GM12878 (cell line): Measurements from ENCODE around the gene LRCH3. TPM values are rescaled to one million over a fixed set of nuclear protein-coding genes. Genes with fewer than 3 reads are reported as not detected.
A peak's percentile ranks its signal among the peaks of the same experiment; 100 is the strongest.

Source experiments
- ATF7 ChIP-seq: fragments of 450-650 bp; IDR thresholded peaks from 2 replicates; pipeline ENCODE4 v1.6.1; 2016; ENCODE audit warnings: low read depth, mild to moderate bottlenecking
- BACH1 ChIP-seq: fragments of 450-650 bp; IDR thresholded peaks from 2 replicates; pipeline ENCODE4 v1.6.1; 2017; ENCODE audit warnings: mild to moderate bottlenecking, borderline replicate concordance
- CBX3 ChIP-seq: fragments of 200-600 bp; sonication (generic); IDR thresholded peaks from 2 replicates; pipeline ENCODE4 v1.6.1; 2016; ENCODE audit warnings: low read depth, borderline replicate concordance
- EED ChIP-seq: sonication (generic); IDR thresholded peaks from 2 replicates; pipeline ENCODE4 v1.6.1; 2016; ENCODE audit warnings: antibody characterized with exemption, low read depth
- IKZF1 ChIP-seq: fragments of 450-650 bp; conservative IDR thresholded peaks from 2 replicates; pipeline ENCODE4 v1.6.1; 2017; ENCODE audit warnings: antibody characterized with exemption, mild to moderate bottlenecking
- POLR2A ChIP-seq: IDR thresholded peaks from 2 replicates; pipeline ENCODE4 v1.6.1; 2011; ENCODE audit warnings: low read depth, mild to moderate bottlenecking, low read length
- SIN3A ChIP-seq: IDR thresholded peaks from 2 replicates; pipeline ENCODE4 v1.6.1; 2012; ENCODE audit warnings: low read depth, low read length, improper control_type of control experiment
- SREBF2 ChIP-seq: IDR thresholded peaks from 2 replicates; pipeline ENCODE4 v1.6.1; 2012; ENCODE audit warnings: mild to moderate bottlenecking, low read length
- STAT3 ChIP-seq: IDR thresholded peaks from 2 replicates; pipeline ENCODE4 v1.6.1; 2011; ENCODE audit warnings: low read depth, low read length, improper control_type of control experiment
- polyA plus RNA-seq, 11 experiments: library from polyadenylated mRNA; depleted of rRNA in 4 of 11; unstranded in 6 of 11; stranded (reverse) in 5 of 11; fragments of >200 nt; fragmentation: Nextera tagmentation in 4 of 11; fragmentation: Illumina TruSeq in 1 of 11; extraction: Ambion mirVana in 4 of 11; extraction: Trizol in 1 of 11; gene quantifications; 1 replicate in 1 of 11; 2 replicates in 10 of 11; pipeline versions ENCODE4 v1.2.1 to v1.2.3, GENCODE V29; 2011 to 2016; ENCODE audit warnings: inconsistent platforms in 2 of 11, missing spikeins in 2 of 11, low read depth in 1 of 11
- total RNA-seq, 4 experiments: library from RNA; depleted of rRNA in 3 of 4; stranded (reverse); fragments of >200 nt in 3 of 4; fragmentation: Illumina TruSeq in 1 of 4; extraction: Trizol in 1 of 4; gene quantifications; 2 replicates each; pipeline versions ENCODE4 v1.2.1 to v1.2.3, GENCODE V29; 2013 to 2021
- TF ChIP-seq, protein P1 (sequence below), 3 experiments: IDR thresholded peaks in 2 of 3; conservative IDR thresholded peaks in 1 of 3; 2 replicates each; pipeline ENCODE4 v1.5.1; 2011; ENCODE audit warnings: low read depth in 3 of 3, low read length in 3 of 3, mild to moderate bottlenecking in 3 of 3, control low read depth in 2 of 3, moderate library complexity in 2 of 3, inconsistent platforms in 1 of 3, mixed read lengths in 1 of 3; ENCODE audit not compliant: control insufficient read depth in 2 of 3, insufficient read depth in 1 of 3; ENCODE audit errors: extremely low read depth in 1 of 3
- TF ChIP-seq, protein P2 (sequence below): fragments of 450-650 bp; IDR thresholded peaks from 2 replicates; pipeline ENCODE4 v1.6.1; 2016; ENCODE audit warnings: mild to moderate bottlenecking, moderate library complexity, borderline replicate concordance
- TF ChIP-seq, protein P3 (sequence below): IDR thresholded peaks from 2 replicates; pipeline ENCODE4 v1.6.1; 2012; ENCODE audit warnings: improper control_type of control experiment, low read depth, low read length; ENCODE audit not compliant: insufficient replicate concordance
- TF ChIP-seq, protein P4 (sequence below): IDR thresholded peaks from 2 replicates; pipeline ENCODE4 v1.6.1; 2011; ENCODE audit warnings: borderline replicate concordance, low read depth, mild to moderate bottlenecking, moderate library complexity, mixed read lengths, low read length; ENCODE audit not compliant: insufficient read depth; ENCODE audit errors: extremely low read length
- TF ChIP-seq, protein P5 (sequence below): IDR thresholded peaks from 2 replicates; pipeline ENCODE4 v1.6.1; 2011; ENCODE audit warnings: borderline replicate concordance, low read depth, mild to moderate bottlenecking, moderate library complexity, low read length; ENCODE audit not compliant: insufficient read depth, poor library complexity, severe bottlenecking

LRCH3 gene
- total and polyA plus RNA-seq, 10 of the 15 experiments (the other 5 are each of a cell fraction or from before 2014, with no cell fraction given): 3.9 to 136 (median 40.6) TPM

DNA sequence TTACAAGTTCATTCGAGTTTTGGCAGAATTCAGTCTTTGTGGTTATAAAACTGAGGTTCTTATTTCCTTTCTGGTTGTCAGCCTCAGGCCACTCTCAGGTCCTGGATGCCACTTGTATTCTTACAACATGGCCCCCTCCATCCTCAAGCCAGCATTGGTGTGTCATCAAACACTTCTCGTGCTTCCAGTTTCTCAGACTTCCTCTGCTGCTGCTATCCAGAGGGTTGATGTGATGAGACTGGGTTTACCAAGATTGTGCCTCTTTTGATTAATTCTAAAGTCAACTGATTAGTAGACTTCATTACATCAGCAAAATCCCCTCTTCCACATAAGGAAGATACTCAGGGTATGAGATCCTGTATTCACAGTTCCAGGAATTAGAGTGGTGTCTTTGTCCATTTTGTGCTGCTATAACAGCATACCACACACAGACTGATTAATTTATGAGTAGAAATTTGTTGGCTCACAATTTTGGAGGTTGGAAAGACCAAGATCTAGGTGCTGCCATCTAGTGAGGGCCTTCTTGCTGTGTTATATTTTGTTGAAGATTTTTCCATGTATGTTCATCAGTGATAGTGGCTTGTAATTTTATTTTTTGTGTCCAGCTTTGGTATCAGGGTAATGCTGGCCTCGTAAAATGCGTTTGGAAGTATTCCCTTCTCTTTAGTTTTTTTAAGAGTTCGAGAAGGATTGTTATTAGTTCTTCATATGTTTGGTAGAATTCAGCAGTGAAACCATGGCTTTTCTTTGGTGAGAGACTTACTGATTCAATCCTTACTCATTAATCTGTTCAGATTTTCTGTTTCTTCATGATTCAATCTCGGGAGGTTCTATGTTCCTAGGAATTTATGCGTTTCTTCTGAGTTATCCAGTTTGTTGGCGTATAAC lies 11.1 kb downstream of the LRCH3 start (continued):
- TF ChIP-seq, protein P1, sequence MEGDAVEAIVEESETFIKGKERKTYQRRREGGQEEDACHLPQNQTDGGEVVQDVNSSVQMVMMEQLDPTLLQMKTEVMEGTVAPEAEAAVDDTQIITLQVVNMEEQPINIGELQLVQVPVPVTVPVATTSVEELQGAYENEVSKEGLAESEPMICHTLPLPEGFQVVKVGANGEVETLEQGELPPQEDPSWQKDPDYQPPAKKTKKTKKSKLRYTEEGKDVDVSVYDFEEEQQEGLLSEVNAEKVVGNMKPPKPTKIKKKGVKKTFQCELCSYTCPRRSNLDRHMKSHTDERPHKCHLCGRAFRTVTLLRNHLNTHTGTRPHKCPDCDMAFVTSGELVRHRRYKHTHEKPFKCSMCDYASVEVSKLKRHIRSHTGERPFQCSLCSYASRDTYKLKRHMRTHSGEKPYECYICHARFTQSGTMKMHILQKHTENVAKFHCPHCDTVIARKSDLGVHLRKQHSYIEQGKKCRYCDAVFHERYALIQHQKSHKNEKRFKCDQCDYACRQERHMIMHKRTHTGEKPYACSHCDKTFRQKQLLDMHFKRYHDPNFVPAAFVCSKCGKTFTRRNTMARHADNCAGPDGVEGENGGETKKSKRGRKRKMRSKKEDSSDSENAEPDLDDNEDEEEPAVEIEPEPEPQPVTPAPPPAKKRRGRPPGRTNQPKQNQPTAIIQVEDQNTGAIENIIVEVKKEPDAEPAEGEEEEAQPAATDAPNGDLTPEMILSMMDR (IDR thresholded peaks at IDR 0.05 in 2 of 3, conservative IDR thresholded peaks at IDR 0.05 in 1 of 3; ENCODE audit: control insufficient read depth in 2 of 3, extremely low read depth in 1 of 3, insufficient read depth in 1 of 3, low read depth in 3 of 3, low read length in 3 of 3): peak; percentile 49 to 56 (median 51)
- TF ChIP-seq STAT3 (no peak), ATF7 (0 out of 2 replicates have a peak, but pooled peaks have one; percentile 12), SIN3A (no peak), EED (peak; percentile 34; the same call in 1 of the 2 replicates), POLR2A (no peak), IKZF1 (peak; percentile 47; the same call in 1 of the 2 replicates), BACH1 (no peak), SREBF2 (no peak), CBX3 (no peak)
- TF ChIP-seq, protein P2, sequence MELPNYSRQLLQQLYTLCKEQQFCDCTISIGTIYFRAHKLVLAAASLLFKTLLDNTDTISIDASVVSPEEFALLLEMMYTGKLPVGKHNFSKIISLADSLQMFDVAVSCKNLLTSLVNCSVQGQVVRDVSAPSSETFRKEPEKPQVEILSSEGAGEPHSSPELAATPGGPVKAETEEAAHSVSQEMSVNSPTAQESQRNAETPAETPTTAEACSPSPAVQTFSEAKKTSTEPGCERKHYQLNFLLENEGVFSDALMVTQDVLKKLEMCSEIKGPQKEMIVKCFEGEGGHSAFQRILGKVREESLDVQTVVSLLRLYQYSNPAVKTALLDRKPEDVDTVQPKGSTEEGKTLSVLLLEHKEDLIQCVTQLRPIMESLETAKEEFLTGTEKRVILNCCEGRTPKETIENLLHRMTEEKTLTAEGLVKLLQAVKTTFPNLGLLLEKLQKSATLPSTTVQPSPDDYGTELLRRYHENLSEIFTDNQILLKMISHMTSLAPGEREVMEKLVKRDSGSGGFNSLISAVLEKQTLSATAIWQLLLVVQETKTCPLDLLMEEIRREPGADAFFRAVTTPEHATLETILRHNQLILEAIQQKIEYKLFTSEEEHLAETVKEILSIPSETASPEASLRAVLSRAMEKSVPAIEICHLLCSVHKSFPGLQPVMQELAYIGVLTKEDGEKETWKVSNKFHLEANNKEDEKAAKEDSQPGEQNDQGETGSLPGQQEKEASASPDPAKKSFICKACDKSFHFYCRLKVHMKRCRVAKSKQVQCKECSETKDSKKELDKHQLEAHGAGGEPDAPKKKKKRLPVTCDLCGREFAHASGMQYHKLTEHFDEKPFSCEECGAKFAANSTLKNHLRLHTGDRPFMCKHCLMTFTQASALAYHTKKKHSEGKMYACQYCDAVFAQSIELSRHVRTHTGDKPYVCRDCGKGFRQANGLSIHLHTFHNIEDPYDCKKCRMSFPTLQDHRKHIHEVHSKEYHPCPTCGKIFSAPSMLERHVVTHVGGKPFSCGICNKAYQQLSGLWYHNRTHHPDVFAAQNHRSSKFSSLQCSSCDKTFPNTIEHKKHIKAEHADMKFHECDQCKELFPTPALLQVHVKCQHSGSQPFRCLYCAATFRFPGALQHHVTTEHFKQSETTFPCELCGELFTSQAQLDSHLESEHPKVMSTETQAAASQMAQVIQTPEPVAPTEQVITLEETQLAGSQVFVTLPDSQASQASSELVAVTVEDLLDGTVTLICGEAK: no peak
- TF ChIP-seq, protein P3, sequence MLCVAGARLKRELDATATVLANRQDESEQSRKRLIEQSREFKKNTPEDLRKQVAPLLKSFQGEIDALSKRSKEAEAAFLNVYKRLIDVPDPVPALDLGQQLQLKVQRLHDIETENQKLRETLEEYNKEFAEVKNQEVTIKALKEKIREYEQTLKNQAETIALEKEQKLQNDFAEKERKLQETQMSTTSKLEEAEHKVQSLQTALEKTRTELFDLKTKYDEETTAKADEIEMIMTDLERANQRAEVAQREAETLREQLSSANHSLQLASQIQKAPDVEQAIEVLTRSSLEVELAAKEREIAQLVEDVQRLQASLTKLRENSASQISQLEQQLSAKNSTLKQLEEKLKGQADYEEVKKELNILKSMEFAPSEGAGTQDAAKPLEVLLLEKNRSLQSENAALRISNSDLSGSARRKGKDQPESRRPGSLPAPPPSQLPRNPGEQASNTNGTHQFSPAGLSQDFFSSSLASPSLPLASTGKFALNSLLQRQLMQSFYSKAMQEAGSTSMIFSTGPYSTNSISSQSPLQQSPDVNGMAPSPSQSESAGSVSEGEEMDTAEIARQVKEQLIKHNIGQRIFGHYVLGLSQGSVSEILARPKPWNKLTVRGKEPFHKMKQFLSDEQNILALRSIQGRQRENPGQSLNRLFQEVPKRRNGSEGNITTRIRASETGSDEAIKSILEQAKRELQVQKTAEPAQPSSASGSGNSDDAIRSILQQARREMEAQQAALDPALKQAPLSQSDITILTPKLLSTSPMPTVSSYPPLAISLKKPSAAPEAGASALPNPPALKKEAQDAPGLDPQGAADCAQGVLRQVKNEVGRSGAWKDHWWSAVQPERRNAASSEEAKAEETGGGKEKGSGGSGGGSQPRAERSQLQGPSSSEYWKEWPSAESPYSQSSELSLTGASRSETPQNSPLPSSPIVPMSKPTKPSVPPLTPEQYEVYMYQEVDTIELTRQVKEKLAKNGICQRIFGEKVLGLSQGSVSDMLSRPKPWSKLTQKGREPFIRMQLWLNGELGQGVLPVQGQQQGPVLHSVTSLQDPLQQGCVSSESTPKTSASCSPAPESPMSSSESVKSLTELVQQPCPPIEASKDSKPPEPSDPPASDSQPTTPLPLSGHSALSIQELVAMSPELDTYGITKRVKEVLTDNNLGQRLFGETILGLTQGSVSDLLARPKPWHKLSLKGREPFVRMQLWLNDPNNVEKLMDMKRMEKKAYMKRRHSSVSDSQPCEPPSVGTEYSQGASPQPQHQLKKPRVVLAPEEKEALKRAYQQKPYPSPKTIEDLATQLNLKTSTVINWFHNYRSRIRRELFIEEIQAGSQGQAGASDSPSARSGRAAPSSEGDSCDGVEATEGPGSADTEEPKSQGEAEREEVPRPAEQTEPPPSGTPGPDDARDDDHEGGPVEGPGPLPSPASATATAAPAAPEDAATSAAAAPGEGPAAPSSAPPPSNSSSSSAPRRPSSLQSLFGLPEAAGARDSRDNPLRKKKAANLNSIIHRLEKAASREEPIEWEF: no peak
- TF ChIP-seq, protein P4, sequence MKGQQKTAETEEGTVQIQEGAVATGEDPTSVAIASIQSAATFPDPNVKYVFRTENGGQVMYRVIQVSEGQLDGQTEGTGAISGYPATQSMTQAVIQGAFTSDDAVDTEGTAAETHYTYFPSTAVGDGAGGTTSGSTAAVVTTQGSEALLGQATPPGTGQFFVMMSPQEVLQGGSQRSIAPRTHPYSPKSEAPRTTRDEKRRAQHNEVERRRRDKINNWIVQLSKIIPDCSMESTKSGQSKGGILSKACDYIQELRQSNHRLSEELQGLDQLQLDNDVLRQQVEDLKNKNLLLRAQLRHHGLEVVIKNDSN: no peak
- TF ChIP-seq, protein P5, sequence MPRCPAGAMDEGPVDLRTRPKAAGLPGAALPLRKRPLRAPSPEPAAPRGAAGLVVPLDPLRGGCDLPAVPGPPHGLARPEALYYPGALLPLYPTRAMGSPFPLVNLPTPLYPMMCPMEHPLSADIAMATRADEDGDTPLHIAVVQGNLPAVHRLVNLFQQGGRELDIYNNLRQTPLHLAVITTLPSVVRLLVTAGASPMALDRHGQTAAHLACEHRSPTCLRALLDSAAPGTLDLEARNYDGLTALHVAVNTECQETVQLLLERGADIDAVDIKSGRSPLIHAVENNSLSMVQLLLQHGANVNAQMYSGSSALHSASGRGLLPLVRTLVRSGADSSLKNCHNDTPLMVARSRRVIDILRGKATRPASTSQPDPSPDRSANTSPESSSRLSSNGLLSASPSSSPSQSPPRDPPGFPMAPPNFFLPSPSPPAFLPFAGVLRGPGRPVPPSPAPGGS: no peak
